Measurements from ENCODE around the gene P4HA3.

GRCh38 chr11:74248469-74248868, 63.0 kb downstream of the P4HA3 start:
- TF ChIP-seq, protein P1, sequence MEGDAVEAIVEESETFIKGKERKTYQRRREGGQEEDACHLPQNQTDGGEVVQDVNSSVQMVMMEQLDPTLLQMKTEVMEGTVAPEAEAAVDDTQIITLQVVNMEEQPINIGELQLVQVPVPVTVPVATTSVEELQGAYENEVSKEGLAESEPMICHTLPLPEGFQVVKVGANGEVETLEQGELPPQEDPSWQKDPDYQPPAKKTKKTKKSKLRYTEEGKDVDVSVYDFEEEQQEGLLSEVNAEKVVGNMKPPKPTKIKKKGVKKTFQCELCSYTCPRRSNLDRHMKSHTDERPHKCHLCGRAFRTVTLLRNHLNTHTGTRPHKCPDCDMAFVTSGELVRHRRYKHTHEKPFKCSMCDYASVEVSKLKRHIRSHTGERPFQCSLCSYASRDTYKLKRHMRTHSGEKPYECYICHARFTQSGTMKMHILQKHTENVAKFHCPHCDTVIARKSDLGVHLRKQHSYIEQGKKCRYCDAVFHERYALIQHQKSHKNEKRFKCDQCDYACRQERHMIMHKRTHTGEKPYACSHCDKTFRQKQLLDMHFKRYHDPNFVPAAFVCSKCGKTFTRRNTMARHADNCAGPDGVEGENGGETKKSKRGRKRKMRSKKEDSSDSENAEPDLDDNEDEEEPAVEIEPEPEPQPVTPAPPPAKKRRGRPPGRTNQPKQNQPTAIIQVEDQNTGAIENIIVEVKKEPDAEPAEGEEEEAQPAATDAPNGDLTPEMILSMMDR (IDR thresholded peaks at IDR 0.05): no peak
- TF ChIP-seq POLR2A (IDR thresholded peaks at IDR 0.05): no peak
